Activated CD8-positive, alpha-beta memory T cell treated with anti-CD3 and anti-CD28 coated beads, Interleukin-2, amount 50 U/mL, for 4 hours (primary cell): ENCODE measurements around the gene COX7A1.

Experiments
- DNase-seq: peaks from one replicate; pipeline ENCODE4 v3.0.0-alpha.2; 2020

Gene COX7A1

DNA sequence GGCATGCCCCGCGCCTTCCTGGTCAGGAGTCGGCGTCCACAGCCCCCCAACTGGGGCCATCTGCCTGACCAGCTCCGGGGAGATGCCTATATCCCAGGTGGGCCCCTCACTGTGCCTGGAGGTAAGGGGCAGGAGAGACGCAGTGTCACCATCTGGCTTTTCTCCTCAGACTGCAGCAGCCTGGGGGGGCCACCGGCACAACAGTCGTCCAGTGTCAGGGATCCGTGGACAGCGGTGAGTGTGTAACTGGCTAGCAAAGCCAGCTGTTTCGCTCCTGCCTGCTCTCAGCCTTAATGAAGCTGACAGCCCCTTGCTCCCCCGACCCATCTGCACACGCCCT is 41.1 kb downstream of the COX7A1 start:
- DNase-seq, result no peak

- DNase-seq, result no peak
These were observed 41.6 kb downstream of the COX7A1 start, which contains the start of gene OVOL3 for GRCh38 chr19:36110487-36111199. TSS of gene OVOL3 (plus strand) at chr19:36111143. CDS start at chr19:36111203, 60 bp downstream.

GRCh38 chr19:36108684-36109083 is 43.6 kb downstream of the COX7A1 start:
- no peak for DNase-seq

- no peak for DNase-seq
These were observed 45.3 kb downstream of the COX7A1 start for GRCh38 chr19:36106991-36107390.

DNA sequence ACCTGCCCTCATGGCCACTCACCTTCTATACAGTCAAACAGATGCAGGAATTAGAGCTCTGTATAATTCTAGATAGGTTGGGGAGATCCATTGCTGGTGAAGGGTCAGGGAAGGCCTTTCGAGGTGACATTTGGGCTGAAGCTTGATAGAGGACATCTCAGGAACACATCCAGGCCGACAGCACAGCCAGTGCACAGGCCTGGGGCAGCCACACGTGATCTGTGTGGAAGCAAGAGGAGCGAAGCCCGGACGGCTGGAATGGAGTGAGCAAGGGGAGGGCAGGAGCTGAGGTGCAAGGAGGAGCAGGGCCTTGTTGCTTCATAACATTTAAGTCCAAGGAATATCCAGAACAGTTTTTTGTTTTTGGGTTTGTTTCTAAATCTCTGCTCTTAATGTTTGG is 45.8 kb downstream of the COX7A1 start:
- no peak for DNase-seq

DNA sequence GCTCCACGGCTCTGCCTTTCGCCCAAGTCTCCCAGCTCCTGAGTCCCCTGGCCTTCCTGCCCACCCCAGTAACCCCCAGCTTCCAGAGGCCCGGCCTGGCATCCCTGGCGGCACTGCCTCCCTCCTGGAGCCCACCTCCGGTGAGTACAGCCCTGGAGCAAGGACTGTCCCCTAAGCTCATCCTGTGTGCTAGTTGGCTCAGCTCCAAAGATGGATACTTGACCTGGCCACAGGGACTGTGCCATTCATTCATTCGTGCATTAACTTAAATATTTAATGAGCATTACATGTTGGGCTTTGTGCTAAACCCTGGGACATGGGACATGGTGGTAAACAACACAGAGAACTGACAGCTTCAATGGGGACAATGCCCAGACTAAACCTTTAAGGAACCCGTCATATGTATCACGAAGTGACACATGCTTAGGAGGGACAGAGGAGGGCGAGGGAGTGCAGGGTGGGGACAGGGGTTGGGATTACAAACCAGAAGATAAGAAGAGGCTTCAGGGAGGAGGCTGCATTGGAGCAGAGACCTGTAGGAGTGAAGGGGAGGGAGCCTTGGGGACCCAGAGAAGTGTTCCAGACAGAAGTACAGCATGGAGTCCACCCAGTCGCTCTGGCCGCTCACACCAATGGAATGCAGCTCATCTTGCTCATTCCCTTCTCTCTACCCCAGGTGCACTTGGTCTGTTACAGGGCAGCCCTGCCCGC is 48.2 kb downstream of the COX7A1 start:
- DNase-seq, result no peak

GRCh38 chr19:36103040-36103626 is 49.1 kb downstream of the COX7A1 start:
- no peak for DNase-seq

- DNase-seq, result no peak
These were observed 50.5 kb downstream of the COX7A1 start for GRCh38 chr19:36101550-36102327.
